ENCODE measurements around the gene HOXD1.

- TF ChIP-seq, protein P1, sequence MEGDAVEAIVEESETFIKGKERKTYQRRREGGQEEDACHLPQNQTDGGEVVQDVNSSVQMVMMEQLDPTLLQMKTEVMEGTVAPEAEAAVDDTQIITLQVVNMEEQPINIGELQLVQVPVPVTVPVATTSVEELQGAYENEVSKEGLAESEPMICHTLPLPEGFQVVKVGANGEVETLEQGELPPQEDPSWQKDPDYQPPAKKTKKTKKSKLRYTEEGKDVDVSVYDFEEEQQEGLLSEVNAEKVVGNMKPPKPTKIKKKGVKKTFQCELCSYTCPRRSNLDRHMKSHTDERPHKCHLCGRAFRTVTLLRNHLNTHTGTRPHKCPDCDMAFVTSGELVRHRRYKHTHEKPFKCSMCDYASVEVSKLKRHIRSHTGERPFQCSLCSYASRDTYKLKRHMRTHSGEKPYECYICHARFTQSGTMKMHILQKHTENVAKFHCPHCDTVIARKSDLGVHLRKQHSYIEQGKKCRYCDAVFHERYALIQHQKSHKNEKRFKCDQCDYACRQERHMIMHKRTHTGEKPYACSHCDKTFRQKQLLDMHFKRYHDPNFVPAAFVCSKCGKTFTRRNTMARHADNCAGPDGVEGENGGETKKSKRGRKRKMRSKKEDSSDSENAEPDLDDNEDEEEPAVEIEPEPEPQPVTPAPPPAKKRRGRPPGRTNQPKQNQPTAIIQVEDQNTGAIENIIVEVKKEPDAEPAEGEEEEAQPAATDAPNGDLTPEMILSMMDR (IDR thresholded peaks at IDR 0.05 in 8 of 11, conservative IDR thresholded peaks at IDR 0.05 in 3 of 11) = no peak
- no peak for TF ChIP-seq POLR2A (IDR thresholded peaks at IDR 0.05)
Observed at GRCh38 chr2:176182671-176183070, 5.8 kb upstream of the HOXD1 start.
